ENCODE results near the gene NCS1.

Gene NCS1

GRCh38 chr9:130196643-130197042, 24.4 kb downstream of the NCS1 start:
- DNase-seq: no peak

- DNase-seq: no peak
These were observed 25.2 kb downstream of the NCS1 start for GRCh38 chr9:130197386-130197785.

- no peak for DNase-seq
These were observed 25.7 kb downstream of the NCS1 start for GRCh38 chr9:130197888-130198287.

GRCh38 chr9:130198501-130199179, 26.4 kb downstream of the NCS1 start:
- no peak for DNase-seq

GRCh38 chr9:130199605-130200004, 27.4 kb downstream of the NCS1 start:
- no peak for DNase-seq

- no peak for DNase-seq
These were observed 28.0 kb downstream of the NCS1 start for GRCh38 chr9:130200038-130200849.

GRCh38 chr9:130201399-130201873, 29.2 kb downstream of the NCS1 start:
- DNase-seq: no peak

GRCh38 chr9:130201974-130202373, 29.8 kb downstream of the NCS1 start:
- no peak for DNase-seq

GRCh38 chr9:130204341-130204740, 32.1 kb downstream of the NCS1 start:
- no peak for DNase-seq

- no peak for DNase-seq
These were observed 32.8 kb downstream of the NCS1 start for GRCh38 chr9:130204959-130205358.

- DNase-seq: no peak
These were observed 33.7 kb downstream of the NCS1 start for GRCh38 chr9:130205912-130206311.

- DNase-seq: no peak
These were observed 34.4 kb downstream of the NCS1 start for GRCh38 chr9:130206579-130206978.

- no peak for DNase-seq
These were observed 35.2 kb downstream of the NCS1 start for GRCh38 chr9:130207241-130207992.

GRCh38 chr9:130208600-130209347, 36.6 kb downstream of the NCS1 start:
- DNase-seq: peak; percentile 14

GRCh38 chr9:130209422-130209821, 37.2 kb downstream of the NCS1 start:
- no peak for DNase-seq

- no peak for DNase-seq
These were observed 39.5 kb downstream of the NCS1 start for GRCh38 chr9:130211548-130212226.

- no peak for DNase-seq
These were observed 40.5 kb downstream of the NCS1 start for GRCh38 chr9:130212543-130213297.

- no peak for DNase-seq
These were observed 41.9 kb downstream of the NCS1 start for GRCh38 chr9:130213911-130214761.

- no peak for DNase-seq
These were observed 42.7 kb downstream of the NCS1 start for GRCh38 chr9:130214776-130215340.
